ENCODE results near the gene L3MBTL2.
A peak's percentile ranks its signal among the peaks of the same experiment; 100 is the strongest.

The L3MBTL2 gene

DNA sequence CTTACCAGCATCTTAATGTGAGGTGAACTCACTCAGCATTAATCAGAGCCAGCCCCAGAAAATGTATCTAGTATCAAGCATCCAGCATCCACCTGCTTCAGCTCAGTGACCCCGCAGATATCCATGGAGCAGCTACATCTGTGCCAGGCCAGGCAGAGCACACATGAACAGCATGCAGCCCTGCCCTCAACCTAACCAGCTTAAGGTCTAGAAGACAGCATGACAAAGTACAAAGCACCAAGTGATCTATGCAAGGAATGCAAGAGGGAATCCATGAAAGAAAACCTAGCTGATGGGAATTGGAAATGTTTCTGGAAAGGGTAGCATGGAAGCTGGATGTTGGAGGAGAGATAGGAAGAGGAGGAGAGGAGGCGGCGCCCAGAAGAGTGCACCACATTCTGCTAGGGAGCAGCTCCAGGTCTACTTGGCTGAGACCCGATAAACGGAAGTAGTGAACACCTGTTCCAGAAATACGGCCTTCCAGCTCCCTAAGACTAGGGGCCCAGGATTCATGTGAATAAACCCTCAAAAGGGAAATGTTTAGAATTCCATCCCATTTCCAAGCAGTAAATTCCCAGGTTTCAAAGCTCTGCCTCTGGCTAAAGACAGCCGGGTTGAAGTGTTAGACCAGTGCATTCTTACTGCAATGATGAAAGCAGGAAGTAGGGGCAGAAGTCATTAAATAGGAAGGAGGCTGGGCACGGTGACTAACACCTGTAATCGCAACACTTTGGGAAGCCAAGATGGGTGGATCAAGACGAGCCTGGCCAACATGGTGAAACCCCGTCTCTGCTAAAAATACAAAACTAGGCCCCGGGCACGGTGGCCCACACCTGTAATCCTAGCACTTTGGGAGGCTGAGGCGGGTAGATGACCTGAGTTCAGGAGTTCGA is 23.5 kb upstream of the L3MBTL2 start:
- Histone ChIP-seq H3K4me3 (ENCODE audit: low read depth in 1 of 2, low read length in 1 of 2) (no peak overlapping the region), H3K27ac (peak overlapping the region; percentile 40), H3K9me3 (peaks cover 4% of the 10 kb centered on the region), H3K27me3 (no peaks in the 10 kb centered on the region), H3K4me1 (ENCODE audit: control insufficient read depth in 1 of 2, insufficient read depth in 1 of 2, low read depth in 1 of 2, low read length in 1 of 2) (peaks cover 0 to 5% of the 10 kb centered on the region in 2 experiments), H3K36me3 (peaks cover 41% of the 10 kb centered on the region)
- TF ChIP-seq, protein P1, sequence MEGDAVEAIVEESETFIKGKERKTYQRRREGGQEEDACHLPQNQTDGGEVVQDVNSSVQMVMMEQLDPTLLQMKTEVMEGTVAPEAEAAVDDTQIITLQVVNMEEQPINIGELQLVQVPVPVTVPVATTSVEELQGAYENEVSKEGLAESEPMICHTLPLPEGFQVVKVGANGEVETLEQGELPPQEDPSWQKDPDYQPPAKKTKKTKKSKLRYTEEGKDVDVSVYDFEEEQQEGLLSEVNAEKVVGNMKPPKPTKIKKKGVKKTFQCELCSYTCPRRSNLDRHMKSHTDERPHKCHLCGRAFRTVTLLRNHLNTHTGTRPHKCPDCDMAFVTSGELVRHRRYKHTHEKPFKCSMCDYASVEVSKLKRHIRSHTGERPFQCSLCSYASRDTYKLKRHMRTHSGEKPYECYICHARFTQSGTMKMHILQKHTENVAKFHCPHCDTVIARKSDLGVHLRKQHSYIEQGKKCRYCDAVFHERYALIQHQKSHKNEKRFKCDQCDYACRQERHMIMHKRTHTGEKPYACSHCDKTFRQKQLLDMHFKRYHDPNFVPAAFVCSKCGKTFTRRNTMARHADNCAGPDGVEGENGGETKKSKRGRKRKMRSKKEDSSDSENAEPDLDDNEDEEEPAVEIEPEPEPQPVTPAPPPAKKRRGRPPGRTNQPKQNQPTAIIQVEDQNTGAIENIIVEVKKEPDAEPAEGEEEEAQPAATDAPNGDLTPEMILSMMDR (IDR thresholded peaks at IDR 0.05), result no peak

- Histone ChIP-seq H3K4me3 (ENCODE audit: low read depth in 1 of 2, low read length in 1 of 2) (no peak overlapping the region), H3K27me3 (no peaks in the 10 kb centered on the region), H3K4me1 (ENCODE audit: control insufficient read depth in 1 of 2, insufficient read depth in 1 of 2, low read depth in 1 of 2, low read length in 1 of 2) (peaks cover 0 to 5% of the 10 kb centered on the region in 2 experiments), H3K9me3 (no peaks in the 10 kb centered on the region), H3K36me3 (peaks cover 13% of the 10 kb centered on the region), H3K27ac (no peak overlapping the region)
- TF ChIP-seq, protein P1 (IDR thresholded peaks at IDR 0.05), result no peak
Observed at GRCh38 chr22:41184679-41185078, 20.4 kb upstream of the L3MBTL2 start.

DNA sequence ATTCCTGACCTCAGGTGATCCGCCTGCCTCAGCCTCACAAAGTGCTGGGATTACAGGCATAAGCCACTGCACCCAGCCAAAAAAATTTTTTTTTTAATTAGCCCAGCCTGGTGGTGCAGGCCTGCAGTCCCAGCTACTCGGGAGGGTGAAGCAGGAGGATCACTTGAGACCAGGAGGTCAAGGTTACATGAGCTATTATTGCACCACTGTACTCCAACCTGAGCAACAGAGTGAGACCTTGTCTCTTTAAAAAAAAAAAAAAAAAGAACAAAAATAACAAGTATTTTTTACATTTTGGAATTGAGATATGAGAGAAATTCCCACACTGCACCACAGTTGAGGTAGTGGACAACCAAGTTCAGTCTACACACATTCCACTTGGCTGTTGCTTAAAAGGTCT is 13.6 kb upstream of the L3MBTL2 start:
- Histone ChIP-seq H3K27ac (no peak overlapping the region), H3K4me1 (ENCODE audit: control insufficient read depth in 1 of 2, insufficient read depth in 1 of 2, low read depth in 1 of 2, low read length in 1 of 2) (no peaks in the 10 kb centered on the region), H3K36me3 (no peaks in the 10 kb centered on the region), H3K4me3 (ENCODE audit: low read depth in 1 of 2, low read length in 1 of 2) (no peak overlapping the region), H3K27me3 (peaks cover 17% of the 10 kb centered on the region), H3K9me3 (no peaks in the 10 kb centered on the region)
- TF ChIP-seq, protein P1 (IDR thresholded peaks at IDR 0.05), result no peak

- Histone ChIP-seq H3K9me3 (no peaks in the 10 kb centered on the region), H3K36me3 (no peaks in the 10 kb centered on the region), H3K4me1 (ENCODE audit: control insufficient read depth in 1 of 2, insufficient read depth in 1 of 2, low read depth in 1 of 2, low read length in 1 of 2) (peaks cover 17 to 19% of the 10 kb centered on the region in 2 experiments), H3K27me3 (peaks cover 33% of the 10 kb centered on the region), H3K27ac (no peak overlapping the region), H3K4me3 (ENCODE audit: low read depth in 1 of 2, low read length in 1 of 2) (no peak overlapping the region)
- TF ChIP-seq, protein P1 (IDR thresholded peaks at IDR 0.05), result no peak
Observed at GRCh38 chr22:41193829-41194228, 11.3 kb upstream of the L3MBTL2 start.

DNA sequence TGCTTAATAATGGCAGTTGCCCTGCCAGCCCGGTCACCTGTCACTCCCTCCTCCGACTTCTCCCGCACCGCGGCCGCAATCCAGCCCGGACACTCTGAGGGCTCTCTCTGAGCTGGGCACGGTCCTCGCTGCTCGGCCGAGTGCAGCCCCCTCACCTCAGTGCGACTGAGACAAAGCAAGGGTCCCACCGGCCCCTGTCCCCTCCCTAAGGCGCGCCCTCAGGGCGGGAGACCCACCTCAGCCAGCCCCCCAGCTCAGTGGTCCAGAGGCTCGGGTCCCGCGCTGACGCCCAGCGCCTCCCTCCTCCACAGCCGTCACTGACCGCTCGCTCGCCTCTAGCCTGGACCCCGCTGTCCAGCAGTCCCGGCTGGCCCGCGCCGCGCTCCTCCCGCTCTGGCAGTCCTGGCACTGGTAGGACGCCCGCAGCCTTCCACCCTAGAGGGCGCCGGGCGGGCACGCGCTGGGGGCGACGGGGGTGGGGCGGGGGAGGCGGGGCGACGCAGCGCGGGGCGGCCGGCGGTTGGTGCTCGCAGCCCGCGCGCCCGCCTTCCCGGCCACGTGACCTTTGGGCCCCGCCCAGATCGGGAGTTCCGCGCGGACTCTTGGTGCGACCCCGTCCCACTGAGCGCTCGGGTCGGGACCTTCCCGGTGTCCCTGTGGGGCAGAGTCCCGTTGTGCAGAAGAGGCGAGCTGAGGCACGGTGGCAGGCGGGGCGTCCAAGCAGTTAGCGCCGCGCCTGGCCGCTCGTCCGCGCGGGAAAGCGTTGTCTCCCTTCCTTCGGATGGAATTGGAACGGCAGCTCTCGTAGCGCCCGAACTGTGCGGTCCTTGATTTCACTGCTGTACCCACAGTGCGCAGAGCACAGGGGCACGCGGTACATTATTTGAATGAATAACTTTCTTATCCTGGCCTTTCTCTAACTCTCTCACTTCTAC is 7.8 kb upstream of the L3MBTL2 start:
- Histone ChIP-seq H3K4me1 (ENCODE audit: control insufficient read depth in 1 of 2, insufficient read depth in 1 of 2, low read depth in 1 of 2, low read length in 1 of 2) (peaks cover 17 to 19% of the 10 kb centered on the region in 2 experiments), H3K27me3 (peaks cover 43% of the 10 kb centered on the region), H3K27ac (peak overlapping the region; percentile 33), H3K9me3 (no peaks in the 10 kb centered on the region), H3K36me3 (no peaks in the 10 kb centered on the region), H3K4me3 (ENCODE audit: low read depth in 1 of 2, low read length in 1 of 2) (peak overlapping the region; percentile 63 to 83)
- TF ChIP-seq, protein P1 (IDR thresholded peaks at IDR 0.05), result no peak
